ENCODE results near the gene CD24.
"Not testable (repeated sequence)": the region's sequence is repeated elsewhere in the genome, so short reads cannot be mapped to it uniquely, and the experiment has no call there.

The CD24 gene, protein sequence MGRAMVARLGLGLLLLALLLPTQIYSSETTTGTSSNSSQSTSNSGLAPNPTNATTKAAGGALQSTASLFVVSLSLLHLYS

DNA sequence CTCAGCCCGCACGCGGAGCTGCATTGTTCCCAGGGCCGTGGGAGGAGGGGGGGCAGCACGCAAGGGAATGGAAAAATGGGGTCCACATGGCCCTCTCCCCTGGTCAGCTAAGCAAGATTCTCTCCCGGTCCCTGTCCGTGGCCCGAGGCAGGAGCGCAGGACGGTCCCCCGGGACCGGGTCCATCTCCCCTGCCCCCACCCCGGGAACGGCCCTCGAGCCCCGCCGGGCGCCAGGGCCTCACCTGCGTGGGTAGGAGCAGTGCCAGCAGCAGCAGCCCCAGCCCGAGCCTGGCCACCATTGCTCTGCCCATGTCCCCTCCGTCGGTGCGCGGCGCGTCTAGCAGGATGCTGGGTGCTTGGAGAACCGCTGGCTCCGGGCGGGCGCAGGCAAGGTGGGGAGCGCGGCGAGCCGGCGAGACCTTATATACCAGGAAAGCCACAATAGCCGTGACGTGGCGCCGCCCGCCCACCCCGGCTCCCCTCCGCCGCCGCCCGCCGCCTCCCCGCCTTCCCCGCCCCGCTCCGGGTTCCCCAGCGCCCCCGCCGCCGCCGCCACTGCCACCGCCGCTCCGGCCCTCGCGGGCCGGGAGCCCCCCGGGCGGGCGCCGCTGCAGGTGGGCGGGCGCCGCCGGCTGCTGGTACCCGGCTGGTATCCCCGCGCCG lies at the start of gene CD24:
Gene CD24 (minus strand): TSS at position 394 of the 663 bp plus-strand sequence. CDS start 83 bp downstream, at position 311.
- DNase-seq, result peak in 1 of 58 donors; percentile 43

DNA sequence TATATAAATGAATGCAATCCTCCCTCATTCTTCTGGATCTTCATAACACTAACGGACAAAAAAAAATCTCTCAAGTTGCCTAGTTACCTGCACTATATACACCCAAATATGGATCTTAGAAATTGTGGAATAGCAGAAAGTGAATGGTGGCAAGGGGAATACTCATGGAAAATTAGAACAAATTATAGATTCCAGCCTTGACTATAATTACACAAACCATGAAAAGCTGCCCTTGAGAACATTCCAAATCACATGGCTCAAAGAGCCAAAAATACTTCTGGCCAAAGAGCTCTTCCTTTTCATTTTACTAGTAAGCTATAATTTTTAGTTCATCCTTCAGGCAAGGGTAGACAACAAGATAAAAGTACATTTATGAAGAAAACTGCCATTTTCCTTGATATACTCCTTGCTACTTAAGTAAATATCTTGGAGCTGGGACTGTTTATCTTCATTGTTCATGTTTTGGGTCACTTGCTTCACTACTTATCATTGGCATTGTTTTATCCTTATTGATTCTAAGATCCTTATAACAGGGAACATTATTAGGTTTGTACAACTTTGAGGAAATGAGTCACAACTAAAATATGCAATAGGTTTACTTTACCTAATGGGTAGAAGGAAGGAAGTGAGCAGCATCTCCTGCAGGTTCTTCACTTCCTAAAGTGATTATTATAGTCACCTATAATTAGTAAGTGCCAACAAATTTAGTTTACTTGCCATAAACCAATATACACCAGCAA lies 47.1 kb upstream of the CD24 start:
- no peak for DNase-seq

DNA sequence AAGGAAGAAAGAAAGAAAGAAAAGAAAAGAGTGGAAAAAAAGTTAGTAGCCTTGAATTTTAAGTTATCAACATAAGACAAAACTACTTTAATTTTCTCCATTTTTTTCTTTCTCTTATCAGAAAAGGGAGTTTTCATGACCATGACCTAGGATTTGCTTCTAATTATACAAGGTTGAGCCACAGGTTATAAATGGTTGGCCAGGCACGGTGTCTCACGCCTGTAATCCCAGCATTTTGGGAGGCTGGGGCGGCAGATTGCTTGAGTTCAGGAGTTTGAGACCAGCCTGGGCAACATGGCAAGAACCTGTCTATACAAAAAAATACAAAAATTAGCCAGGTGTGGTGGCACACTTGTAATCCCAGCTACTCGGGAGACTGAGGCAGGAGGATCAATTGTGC lies 45.7 kb upstream of the CD24 start:
- no peak for DNase-seq

DNA sequence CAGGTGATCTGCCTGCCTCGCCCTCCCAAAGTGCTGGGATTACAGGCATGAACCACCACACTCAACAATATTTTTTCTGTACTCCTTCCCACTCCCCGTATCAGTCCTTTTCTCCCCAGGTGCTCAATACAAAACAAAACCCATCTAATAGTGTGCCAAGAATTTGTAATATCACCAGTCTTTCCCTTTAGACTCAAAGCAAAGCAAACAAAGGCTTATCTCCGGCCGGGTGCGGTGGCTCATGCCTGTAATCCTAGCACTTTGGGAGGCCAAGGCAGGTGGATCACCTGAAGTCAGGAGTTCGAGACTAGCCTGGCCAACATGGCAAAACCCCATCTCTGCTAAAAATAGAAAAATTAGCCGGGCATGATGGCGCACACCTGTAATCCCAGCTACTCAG lies 45.1 kb upstream of the CD24 start:
- DNase-seq, result not testable (repeated sequence)

DNA sequence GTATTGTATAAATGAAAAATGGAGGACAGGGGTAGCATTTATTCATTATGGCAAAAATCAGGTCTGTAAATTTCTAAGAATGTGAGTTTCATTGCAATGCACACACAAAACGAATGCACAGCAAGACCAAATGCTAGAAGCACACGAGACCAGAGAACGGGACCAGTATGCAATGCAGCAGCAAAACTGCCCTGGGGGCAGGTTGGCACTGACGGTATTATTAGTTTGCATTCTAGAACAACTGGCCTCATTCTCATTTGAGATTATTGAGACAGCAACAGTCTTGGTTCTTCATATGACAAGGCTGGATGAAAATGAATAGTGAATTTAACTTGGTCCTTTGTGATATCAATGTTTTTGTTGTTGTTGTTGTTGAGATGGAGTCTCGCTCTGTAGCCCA lies 44.5 kb upstream of the CD24 start:
- no peak for DNase-seq

DNA sequence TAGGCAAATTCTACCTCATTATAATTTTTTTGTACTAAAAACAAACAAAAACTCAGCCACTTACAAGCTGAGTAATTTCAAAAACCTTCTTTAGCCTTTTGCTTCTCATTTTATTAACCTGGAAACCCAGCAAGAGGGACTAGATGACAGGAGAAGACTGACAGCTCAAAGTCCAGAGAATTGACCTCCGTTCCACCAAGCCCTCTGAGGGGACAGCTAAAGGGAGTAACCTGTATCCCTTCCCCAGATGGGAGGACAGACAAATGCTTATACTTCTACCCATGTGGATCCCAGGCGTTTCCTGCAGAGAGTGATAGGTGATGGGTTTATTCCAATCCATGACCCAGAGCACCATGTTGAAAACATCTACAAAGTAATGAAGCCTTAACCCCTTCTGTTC lies 35.0 kb upstream of the CD24 start:
- no peak for DNase-seq

DNA sequence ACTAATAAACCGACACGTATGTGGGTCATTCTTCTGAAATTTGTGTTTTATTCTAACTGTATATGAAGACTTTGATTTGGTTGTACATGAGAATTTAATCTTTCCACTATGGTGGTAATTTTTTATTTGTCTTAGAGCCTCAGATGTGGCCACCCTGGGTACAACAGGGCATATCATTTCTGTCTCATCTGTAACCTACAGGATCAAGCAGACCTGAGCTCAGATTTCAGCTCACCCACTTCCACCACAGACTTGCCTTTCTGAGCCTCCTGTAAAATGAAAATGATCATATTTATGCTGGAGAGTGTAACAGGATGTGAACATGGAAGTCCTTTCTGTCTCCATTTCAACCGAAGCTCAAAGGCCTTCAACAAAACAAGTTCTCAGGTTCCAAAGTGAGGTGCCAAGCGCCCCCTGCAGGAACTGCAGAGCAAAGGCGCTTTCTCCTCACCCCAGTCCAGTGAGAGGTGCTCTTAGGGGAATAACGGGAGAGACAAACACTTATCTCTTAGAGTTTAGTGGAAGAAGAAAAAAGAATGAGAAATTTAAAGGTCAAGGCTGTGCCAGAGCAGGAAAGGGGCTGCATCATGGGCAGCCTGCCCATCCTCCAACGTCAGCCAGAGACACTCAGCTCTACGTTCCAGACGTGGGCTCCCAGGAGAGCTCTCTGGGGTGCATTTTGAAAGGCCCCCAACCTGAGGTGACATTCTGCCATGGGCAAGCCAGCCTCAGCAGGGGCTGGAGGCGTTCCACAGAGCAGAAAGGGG lies 23.0 kb upstream of the CD24 start:
- DNase-seq, result peak in 11 of 58 donors; percentile 1 to 18 (median 7)

DNA sequence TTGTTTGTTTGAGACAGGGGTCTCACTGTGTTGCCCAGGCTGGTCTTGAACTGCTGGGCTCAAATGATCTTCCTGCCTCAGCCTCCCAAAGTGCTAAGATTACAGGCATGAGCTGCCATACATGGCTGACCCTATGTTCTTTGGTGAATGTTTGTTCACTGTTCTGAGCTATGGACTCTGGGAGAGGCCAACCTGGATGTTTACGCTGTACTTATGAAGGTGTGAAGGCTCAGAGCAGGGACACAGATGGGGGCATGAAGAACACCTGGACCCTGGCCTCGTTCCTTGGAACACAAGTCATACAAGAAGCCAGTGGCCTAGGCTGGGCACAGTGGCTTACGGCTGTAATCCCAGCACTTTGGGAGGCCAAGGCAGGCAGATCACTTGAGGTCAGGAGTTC lies 21.1 kb upstream of the CD24 start:
- DNase-seq, result no peak

DNA sequence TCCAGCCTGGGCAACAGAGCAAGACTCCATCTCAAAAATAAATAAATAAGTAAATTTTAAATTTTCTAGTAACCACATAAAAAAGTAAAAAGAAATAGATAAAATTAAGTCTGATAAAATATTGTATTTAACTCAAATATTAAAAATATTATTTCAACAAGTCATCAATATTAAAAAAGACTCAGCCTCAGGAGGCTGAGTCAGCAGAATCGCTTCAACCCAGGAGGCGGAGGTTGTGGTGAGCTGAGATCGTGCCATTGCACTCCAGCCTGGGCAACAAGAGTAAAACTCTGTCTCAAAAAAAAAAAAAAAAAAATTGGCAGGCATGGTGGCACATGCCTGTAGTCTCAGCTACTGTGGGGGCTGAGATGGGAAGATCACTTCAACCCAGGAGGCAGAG lies 15.2 kb upstream of the CD24 start:
- DNase-seq, result not testable (repeated sequence)

DNA sequence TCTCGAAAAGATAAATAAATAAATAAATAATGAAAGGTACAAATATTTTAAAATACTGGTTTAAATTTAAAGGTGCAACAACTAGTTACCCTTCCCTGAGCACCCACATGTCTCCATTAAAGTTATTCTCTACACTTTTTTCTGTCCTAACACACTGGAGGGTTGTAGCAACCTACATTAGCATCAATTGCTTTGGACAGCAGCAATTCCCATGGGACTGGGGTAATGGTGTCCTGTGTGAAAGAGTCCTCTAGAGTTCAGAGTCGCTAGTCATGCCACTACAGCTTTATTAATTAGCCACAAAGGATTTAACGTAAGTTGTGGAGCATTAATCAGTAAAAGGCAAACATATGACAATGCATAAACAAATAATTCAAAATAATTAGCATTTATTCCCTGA lies 14.1 kb upstream of the CD24 start:
- no peak for DNase-seq

DNA sequence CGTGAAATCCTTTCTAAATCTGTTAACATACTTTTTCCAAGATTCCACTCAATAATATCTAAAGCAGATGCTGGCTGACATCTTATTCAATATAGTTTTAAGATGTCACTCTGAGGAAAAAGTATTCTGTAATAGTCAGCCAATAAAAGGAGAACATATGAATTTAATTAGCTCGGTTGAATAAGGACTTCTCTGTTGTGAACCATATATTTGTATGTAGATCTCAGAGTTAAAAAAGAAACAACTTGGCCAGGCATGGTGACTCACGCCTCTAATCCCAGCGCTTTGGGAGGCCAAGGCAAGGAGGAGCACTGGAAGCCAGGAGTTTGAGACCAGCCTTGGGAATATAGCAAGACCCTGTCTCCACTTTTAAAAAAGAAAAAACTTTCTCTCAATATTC lies 7.4 kb upstream of the CD24 start:
- no peak for DNase-seq

DNA sequence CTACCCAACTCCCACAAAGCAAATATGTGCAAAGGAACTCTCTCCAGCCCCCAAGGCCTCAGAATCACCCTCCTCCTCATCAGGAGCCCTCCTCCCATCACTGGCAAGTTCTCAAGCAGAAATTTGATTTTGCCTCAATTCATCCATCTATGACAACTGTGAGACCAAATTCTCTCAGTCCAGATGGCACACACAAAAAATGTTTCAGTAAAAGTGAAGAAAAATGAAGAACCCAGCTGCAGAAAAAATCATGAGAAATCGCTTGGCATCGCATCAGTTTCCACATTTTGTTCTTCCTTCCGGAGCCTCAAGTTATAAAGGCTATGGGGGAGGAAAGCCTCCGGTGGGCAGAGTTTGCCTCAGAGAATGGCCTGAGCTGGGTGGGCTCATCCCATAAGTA lies 6.4 kb upstream of the CD24 start:
- DNase-seq, result peak in 3 of 58 donors; percentile 1 to 50 (median 2)

DNA sequence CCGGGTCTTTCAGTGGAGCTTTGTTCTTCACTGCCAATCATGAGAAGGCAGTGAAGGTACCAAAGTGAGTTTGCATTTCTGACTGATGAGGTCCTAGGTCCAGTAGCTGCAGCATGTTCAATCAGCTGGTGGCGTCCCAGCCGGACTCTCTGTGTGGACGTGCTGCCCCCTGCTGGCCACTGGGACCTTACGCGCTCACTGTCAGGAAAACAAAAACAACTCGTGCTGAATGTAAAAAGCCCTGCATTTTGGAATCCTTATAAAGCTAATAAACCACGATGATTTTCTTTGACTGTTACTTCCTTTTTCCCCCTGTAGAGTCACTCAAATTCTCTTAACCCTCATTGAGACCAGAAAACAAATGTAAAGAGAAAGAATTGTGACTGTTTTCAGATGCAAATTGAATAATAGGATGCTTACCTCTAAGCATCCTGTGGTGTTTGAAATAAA lies 4.9 kb upstream of the CD24 start:
- peak in 57 of 58 donors; percentile 2 to 93 (median 67) for DNase-seq

DNA sequence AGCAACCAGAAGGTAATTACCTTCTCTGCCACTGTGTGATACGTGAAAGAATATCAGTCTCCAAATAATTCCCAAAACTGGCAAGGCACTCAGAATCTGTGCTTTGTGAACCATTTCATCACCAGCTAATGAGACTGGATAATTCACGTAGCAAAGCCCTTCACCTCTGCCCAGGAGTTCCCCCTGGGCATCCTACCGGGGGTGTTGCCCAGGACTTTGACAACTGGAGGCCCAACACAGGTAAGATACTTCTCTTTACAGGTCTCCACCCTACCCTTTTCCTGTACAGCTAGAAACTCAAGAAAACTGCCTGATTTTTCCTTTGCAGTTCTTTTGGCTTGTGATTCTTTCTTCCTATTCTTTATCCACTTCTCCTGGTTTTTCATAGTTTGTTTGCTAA lies 2.7 kb upstream of the CD24 start:
- no peak for DNase-seq

DNA sequence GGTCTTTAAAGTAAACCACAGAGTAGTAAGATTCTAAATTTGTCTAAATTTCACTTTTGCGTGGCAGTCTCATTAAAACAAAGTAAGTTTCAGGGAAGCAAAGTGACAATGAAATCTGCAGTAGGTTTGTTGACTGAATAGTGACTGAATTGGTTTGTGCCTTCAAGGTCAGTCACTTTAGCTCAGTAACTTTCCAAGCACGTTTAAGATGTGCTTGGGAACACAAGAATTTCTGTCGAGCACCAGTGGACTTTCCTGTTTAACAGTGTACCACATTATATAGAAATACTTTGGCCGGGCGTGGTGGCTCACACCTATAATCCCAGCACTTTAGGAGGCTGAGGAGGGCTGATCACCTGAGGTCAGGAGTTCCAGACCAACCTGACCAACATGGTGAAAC lies 1.7 kb upstream of the CD24 start:
- no peak for DNase-seq

DNA sequence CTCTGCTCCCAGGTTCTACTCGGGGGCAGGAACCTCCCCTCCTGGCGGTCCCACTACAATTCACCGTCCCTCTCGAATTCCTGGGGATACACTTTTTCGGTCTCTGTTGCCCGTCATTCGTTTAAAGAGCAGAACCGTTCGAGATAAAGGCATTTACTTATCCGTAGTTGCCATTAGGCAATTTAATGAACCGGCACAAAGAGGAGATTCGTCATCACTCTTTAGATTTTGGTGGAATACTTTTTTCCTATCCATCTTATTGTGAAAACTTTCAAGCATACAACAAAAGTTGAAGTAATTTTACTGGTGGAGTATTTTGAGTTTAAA lies 1.2 kb upstream of the CD24 start:
- DNase-seq, result no peak

DNA sequence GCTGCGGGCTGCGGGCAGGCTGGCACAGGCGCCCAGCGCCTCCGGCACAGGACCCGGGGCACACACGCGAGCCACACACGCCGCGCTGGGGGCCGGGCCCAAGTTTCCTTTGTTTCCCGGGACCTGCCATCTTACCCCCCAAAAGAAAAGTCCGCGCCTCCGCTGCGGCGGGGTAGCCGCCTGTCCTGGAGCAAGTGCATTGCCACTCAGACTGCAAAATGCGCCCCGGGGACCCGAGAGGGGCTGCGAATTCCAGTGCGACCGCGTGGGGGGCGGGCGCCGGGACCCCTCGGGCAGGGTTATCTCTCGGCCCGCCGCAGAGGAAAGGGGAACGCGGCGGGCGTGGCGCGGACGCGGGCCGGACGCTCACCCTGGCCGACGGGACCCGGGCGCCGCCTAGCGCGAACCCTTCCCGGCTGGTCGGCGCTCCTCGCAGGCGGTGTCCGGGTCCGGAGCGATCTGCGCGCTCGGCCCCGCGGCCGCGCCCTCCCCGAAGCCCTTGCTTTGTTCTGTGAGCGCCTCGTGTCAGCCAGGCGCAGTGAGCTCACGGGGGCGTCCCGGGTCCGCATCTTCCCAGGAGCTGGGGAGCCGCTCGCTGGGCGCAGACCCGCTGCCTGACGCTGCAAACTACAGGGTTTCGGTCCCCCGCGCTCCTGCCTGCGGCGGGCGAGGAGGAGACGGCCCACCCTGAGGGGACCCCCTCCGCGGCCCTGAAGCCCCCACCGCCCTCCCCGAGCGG lies 639 bp upstream of the CD24 start:
- peak in 1 of 58 donors; percentile 43 for DNase-seq

DNA sequence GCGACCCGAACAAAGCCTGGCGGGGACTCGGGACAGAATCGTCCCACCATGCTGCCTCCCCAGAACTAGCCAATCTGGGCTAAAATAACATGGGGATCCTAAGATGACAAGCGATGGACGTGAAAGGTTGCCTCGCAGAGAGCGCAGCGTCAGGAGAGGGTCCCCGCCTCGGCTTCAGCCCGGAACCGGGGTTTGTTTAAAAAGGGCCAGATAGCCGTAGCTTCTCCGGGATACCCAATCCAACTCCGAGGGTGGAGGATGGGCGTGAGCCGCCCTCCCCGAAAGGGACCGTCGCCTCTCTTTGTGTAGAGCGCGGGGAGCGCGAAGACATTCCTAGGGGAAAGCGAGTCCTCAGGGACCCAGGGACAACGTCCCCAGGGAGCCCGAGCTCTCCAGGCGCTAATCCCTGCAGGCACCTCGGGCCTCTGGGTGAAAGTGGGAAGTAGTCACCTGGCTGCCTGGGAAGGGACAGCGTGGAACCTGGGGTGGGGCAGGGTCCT lies 643 bp downstream of the CD24 start:
- peak in 1 of 58 donors; percentile 8 for DNase-seq

DNA sequence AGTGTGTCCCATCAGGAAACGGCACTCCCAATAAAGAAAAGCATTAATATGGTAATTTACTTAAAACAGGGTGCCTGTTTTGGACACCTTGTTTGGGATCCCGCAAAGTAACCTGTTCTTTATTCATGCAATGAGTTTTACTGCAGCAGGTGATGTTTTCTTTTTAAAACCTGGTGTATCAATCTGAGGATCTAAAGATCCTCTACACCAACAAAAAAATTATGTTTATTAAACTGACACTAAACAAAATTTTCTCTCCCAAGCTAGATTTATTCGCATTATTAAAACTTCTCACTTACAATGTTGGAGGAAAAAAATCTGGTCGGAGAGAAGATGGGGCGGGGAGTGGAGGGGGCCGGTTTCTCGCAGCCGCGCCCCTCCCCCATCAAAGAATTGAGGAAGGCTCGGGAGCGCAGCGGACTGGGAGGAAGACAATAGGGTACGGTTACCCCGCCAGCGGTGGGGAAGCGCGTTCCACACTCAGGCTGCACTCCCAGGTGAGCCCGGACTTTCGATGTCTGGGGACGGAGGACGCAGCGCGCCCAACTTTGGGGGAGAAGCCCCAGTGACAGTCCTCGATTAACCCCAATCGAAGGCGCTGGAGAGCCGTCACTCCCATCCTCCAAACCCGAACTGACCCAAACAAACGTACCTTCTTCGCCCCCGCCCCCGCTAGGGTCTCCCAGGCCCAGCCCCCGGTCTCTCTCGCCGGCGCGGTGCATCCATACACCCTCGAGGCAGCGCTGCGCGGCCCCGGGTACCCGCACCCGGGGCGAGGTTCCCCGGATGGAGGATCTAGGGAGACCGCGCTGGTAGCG lies 1.3 kb downstream of the CD24 start:
- peak in 1 of 58 donors; percentile 7 for DNase-seq

DNA sequence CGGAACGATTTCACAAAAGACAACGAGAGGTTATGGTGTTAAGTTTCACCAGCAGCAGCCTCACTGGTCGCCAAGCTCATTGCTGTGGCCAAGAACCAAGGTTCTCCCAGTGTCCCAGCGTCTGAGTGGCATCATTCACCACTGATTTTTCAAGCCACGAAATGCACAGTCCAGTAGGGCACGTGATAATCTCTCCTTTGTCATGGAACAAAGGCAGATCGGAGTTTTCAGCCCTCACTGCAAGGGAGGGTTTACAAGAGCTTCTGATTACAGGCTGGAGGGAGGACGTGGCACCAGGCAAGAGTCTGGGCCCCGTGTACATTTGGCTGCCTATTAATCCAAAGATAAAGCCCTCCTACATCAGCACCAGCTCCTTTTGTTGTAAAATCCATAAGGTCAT lies 2.0 kb downstream of the CD24 start:
- peak in 1 of 58 donors; percentile 4 for DNase-seq

All from anterior cingulate cortex (tissue), 58 donors.